Activated naive CD4-positive, alpha-beta T cell treated with anti-CD3 and anti-CD28 coated beads for 36 hours (primary cell): Measurements from ENCODE around the gene HOOK1. TPM values are rescaled to one million over a fixed set of nuclear protein-coding genes. Genes with fewer than 3 reads are reported as not detected.
"Not testable (repeated sequence)": the region's sequence is repeated elsewhere in the genome, so short reads cannot be mapped to it uniquely, and the experiment has no call there.

Experiments
- CTCF ChIA-PET: fragments of 350-600 bp; sonication (Branson Sonifier 250); formaldehyde crosslinking; loops from one replicate; lab custom pipeline; 2021; ENCODE audit warnings: antibody characterized with exemption; lab: Charles Lee
- DNase-seq: peaks from one replicate; pipeline ENCODE4 v3.0.0-alpha.2; 2020
- H3K27ac Mint-ChIP-seq: one replicate; pipeline ENCODE4 v1.8.0; 2021; ENCODE audit warnings: mild to moderate bottlenecking, mixed read lengths
- H3K27me3 Mint-ChIP-seq: one replicate; pipeline ENCODE4 v1.8.0; 2021; ENCODE audit warnings: low read depth, mixed read lengths
- H3K36me3 Mint-ChIP-seq: one replicate; pipeline ENCODE4 v1.8.0; 2021; ENCODE audit warnings: low read depth, mixed read lengths
- H3K4me1 Mint-ChIP-seq: one replicate; pipeline ENCODE4 v1.8.0; 2021; ENCODE audit warnings: low read depth, mixed read lengths
- H3K4me3 Mint-ChIP-seq: one replicate; pipeline ENCODE4 v1.8.0; 2021; ENCODE audit warnings: mild to moderate bottlenecking, moderate library complexity, mixed read lengths
- H3K9me3 Mint-ChIP-seq: one replicate; pipeline ENCODE4 v1.8.0; 2021; ENCODE audit warnings: mixed read lengths
- intact Hi-C: fragments of 100-400 bp; cut with micrococcal nuclease; formaldehyde crosslinking; loops from one replicate; pipeline ENCODE4 v1.15.1; 2023
- total RNA-seq, 2 experiments: library from RNA; stranded (reverse); gene quantifications; one replicate each; pipeline ENCODE4 v1.2.3, GENCODE V29; 2021

The HOOK1 gene
- total RNA-seq, 2 experiments from 2014 or later, result 16.0 to 17.7 TPM

GRCh38 chr1:59831529-59831928 is 16.8 kb downstream of the HOOK1 start:
- peaks cover 5% of the 10 kb centered on the region for H3K4me1 Mint-ChIP-seq
- H3K27ac Mint-ChIP-seq, result no peak overlapping the region
- no peaks in the 10 kb centered on the region for H3K27me3 Mint-ChIP-seq
- intact Hi-C loops, result no loop called here
- H3K36me3 Mint-ChIP-seq, result peaks cover 20% of the 10 kb centered on the region
- DNase-seq, result no peak
- no peak overlapping the region for H3K4me3 Mint-ChIP-seq
- H3K9me3 Mint-ChIP-seq, result no peaks in the 10 kb centered on the region
- CTCF ChIA-PET, result interaction anchor here (0.5 kb wide), 1 partner anchor 115 kb away, joined by 3 read pairs; no protein-coding TSS in a partner anchor

DNA sequence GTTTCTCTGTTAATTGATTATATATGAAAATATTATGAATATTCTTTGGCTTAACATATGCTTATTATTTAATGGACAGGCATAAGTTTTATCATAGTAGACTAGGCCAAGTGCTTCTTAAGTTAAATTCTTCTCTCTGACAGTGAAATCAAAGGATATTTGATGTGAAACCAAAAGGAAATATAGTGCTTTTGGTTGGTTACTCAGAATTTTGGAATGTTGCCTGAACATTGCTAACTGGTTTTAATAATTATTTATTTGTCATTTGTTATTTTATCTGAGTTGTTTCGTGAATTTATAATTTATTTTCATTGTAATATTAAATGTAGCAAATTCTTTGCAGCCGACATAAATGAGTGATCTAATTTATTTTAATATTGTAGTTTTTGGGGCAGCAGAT is 18.3 kb downstream of the HOOK1 start:
- Mint-ChIP-seq H3K4me3 (no peak overlapping the region), H3K27me3 (no peaks in the 10 kb centered on the region), H3K4me1 (no peaks in the 10 kb centered on the region), H3K36me3 (peaks cover 25% of the 10 kb centered on the region), H3K9me3 (peaks cover 2% of the 10 kb centered on the region), H3K27ac (no peak overlapping the region)
- CTCF ChIA-PET, result interaction anchor here (1.6 kb wide), 1 partner anchor 16 kb away, joined by 3 read pairs; no protein-coding TSS in a partner anchor
- intact Hi-C loops, result no loop called here
- DNase-seq, result no peak

- Mint-ChIP-seq H3K27me3 (no peaks in the 10 kb centered on the region), H3K27ac (no peak overlapping the region), H3K9me3 (peaks cover 4% of the 10 kb centered on the region), H3K4me3 (no peak overlapping the region), H3K4me1 (no peaks in the 10 kb centered on the region), H3K36me3 (peaks cover 34% of the 10 kb centered on the region)
- intact Hi-C loops, result no loop called here
- CTCF ChIA-PET, result interaction anchor here (1.6 kb wide), 1 partner anchor 15 kb away, joined by 3 read pairs; no protein-coding TSS in a partner anchor
- no peak for DNase-seq
Measured at GRCh38 chr1:59833991-59834390, 19.2 kb downstream of the HOOK1 start.

DNA sequence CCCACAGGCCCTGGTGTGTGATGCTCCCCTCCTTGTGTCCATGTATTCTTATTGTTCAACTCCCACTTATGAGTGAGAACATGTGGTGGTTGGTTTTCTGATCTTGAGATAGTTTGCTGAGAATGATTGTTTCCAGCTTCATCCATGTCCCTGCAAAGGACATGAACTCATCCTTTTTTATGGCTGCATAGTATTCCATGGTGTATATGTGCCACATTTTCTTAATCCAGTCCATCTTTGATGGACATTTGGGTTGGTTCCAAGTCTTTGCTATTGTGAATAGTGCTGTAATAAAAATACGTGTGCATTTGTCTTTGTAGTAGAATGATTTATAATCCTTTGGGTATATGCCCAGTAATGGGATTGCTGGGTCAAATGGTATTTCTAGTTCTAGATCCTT is 23.1 kb downstream of the HOOK1 start:
- peaks cover 29% of the 10 kb centered on the region for H3K36me3 Mint-ChIP-seq
- H3K4me1 Mint-ChIP-seq, intact Hi-C loops, DNase-seq, CTCF ChIA-PET, H3K9me3 Mint-ChIP-seq, H3K27ac Mint-ChIP-seq, H3K27me3 Mint-ChIP-seq, H3K4me3 Mint-ChIP-seq: not testable (repeated sequence)

DNA sequence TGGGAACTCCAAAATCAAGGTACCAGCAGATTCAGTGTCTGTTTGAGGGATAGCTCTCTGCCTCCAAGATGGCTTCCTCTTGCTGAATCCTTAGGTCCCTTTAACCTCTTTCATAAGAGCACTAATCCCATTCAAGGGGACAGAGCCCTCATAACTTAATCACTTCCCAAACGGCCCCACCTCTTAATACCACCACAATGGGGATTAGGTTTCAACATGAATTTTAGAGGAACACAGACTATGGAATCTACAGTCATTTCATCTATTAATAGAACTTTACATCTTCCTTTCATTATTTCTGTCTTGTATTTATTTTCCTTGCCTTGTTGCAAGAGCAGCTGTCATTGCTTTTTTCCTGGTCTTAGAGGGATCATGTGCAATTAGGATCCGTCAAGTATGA is 30.3 kb downstream of the HOOK1 start:
- no peaks in the 10 kb centered on the region for H3K27me3 Mint-ChIP-seq
- no peak overlapping the region for H3K27ac Mint-ChIP-seq
- intact Hi-C loops, result no loop called here
- H3K4me1 Mint-ChIP-seq, result no peaks in the 10 kb centered on the region
- H3K9me3 Mint-ChIP-seq, result no peaks in the 10 kb centered on the region
- DNase-seq, result no peak
- peaks cover 20% of the 10 kb centered on the region for H3K36me3 Mint-ChIP-seq
- no peak overlapping the region for H3K4me3 Mint-ChIP-seq
- CTCF ChIA-PET, result no interaction called here

GRCh38 chr1:59846209-59846894 is 31.6 kb downstream of the HOOK1 start:
- DNase-seq, result no peak
- no peaks in the 10 kb centered on the region for H3K9me3 Mint-ChIP-seq
- CTCF ChIA-PET, result no interaction called here
- H3K27me3 Mint-ChIP-seq, result no peaks in the 10 kb centered on the region
- H3K36me3 Mint-ChIP-seq, result peaks cover 26% of the 10 kb centered on the region
- H3K4me1 Mint-ChIP-seq, result no peaks in the 10 kb centered on the region
- H3K4me3 Mint-ChIP-seq, result no peak overlapping the region
- intact Hi-C loops, result no loop called here
- no peak overlapping the region for H3K27ac Mint-ChIP-seq

GRCh38 chr1:59846895-59847282 is 32.1 kb downstream of the HOOK1 start:
- Mint-ChIP-seq H3K36me3 (peaks cover 26% of the 10 kb centered on the region), H3K27ac (no peak overlapping the region), H3K4me1 (no peaks in the 10 kb centered on the region), H3K4me3 (no peak overlapping the region), H3K9me3 (no peaks in the 10 kb centered on the region), H3K27me3 (no peaks in the 10 kb centered on the region)
- CTCF ChIA-PET, result no interaction called here
- DNase-seq, result no peak
- intact Hi-C loops, result no loop called here

GRCh38 chr1:59852117-59852516 is 37.4 kb downstream of the HOOK1 start:
- DNase-seq, result no peak
- Mint-ChIP-seq H3K27me3 (no peaks in the 10 kb centered on the region), H3K4me1 (no peaks in the 10 kb centered on the region), H3K36me3 (peaks cover 26% of the 10 kb centered on the region), H3K27ac (no peak overlapping the region), H3K4me3 (no peak overlapping the region), H3K9me3 (no peaks in the 10 kb centered on the region)
- intact Hi-C loops, result no loop called here
- CTCF ChIA-PET, result interaction anchor here (1.0 kb wide), 1 partner anchor 93 kb away, joined by 3 read pairs; no protein-coding TSS in a partner anchor

- H3K27me3 Mint-ChIP-seq, H3K9me3 Mint-ChIP-seq, intact Hi-C loops, H3K4me1 Mint-ChIP-seq, DNase-seq, H3K27ac Mint-ChIP-seq, H3K4me3 Mint-ChIP-seq: not testable (repeated sequence)
- CTCF ChIA-PET, result interaction anchor here (1.1 kb wide), 1 partner anchor 92 kb away, joined by 5 read pairs; no protein-coding TSS in a partner anchor
- peaks cover 12% of the 10 kb centered on the region for H3K36me3 Mint-ChIP-seq
Measured at GRCh38 chr1:59855297-59855696, 40.5 kb downstream of the HOOK1 start.

DNA sequence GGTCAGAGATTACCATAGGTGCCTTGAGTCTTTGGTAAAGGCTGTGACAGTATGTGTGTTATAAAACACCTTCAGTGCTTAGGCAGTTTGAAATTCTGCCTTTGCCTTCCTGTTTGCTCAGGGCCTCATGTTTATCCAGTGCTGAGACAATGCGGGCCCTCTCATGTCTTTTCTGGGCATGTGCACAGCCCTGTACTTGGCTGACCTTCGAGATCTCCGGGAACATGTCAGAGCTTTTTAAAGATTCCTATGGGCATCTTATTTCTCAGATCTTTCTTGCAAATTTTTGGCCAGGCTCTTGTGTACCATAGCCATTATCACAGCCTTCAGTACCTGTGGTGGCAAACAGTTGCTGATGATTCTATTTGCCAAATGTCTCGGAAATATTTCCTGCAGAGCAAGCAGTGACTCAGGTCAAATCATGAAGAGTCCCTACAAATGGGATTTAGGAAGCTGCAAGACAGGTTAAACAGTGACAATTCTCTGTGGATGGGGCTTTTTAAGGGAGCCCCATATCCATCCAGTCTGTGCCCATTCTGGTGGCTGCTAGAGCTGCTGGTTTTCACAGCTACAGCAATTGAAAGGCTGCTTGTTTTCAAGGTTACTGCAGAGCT is 42.1 kb downstream of the HOOK1 start:
- H3K27me3 Mint-ChIP-seq, result no peaks in the 10 kb centered on the region
- no peaks in the 10 kb centered on the region for H3K4me1 Mint-ChIP-seq
- CTCF ChIA-PET, result interaction anchor here (1.3 kb wide), 1 partner anchor 90 kb away, joined by 4 read pairs; no protein-coding TSS in a partner anchor
- DNase-seq, result no peak
- no peak overlapping the region for H3K27ac Mint-ChIP-seq
- H3K36me3 Mint-ChIP-seq, result peaks cover 9% of the 10 kb centered on the region
- intact Hi-C loops, result no loop called here
- H3K9me3 Mint-ChIP-seq, result no peaks in the 10 kb centered on the region
- H3K4me3 Mint-ChIP-seq, result no peak overlapping the region

GRCh38 chr1:59857679-59858354 is 43.1 kb downstream of the HOOK1 start:
- Mint-ChIP-seq H3K27me3 (no peaks in the 10 kb centered on the region), H3K9me3 (no peaks in the 10 kb centered on the region), H3K27ac (no peak overlapping the region), H3K4me1 (no peaks in the 10 kb centered on the region), H3K4me3 (no peak overlapping the region), H3K36me3 (peaks cover 9% of the 10 kb centered on the region)
- intact Hi-C loops, result no loop called here
- CTCF ChIA-PET, result interaction anchor here (0.6 kb wide), 1 partner anchor 1185 kb away, joined by 3 read pairs; no protein-coding TSS in a partner anchor
- DNase-seq, result no peak

DNA sequence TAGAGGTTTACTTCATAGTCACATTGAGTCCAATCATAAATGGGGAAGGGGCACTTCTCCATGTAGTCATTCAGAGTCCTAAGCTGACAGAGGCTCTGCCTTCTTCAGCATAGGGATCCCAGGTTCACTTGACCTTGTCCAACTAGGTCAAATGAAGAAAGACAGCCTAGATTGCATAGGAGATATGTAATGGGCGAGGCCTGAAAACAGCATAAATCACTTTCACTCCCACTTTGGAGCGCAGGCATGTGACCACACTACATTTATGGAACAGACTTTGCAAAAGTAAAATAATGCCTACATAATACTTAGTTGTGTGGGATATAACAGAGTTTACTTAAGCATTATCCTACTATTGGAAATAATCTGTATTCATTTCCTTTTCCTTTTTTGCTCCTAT is 51.7 kb downstream of the HOOK1 start:
- CTCF ChIA-PET, result no interaction called here
- Mint-ChIP-seq H3K9me3 (no peaks in the 10 kb centered on the region), H3K4me1 (no peaks in the 10 kb centered on the region), H3K27ac (no peak overlapping the region), H3K36me3 (peaks cover 11% of the 10 kb centered on the region), H3K4me3 (no peak overlapping the region), H3K27me3 (no peaks in the 10 kb centered on the region)
- intact Hi-C loops, result no loop called here
- no peak for DNase-seq
